GM12891 (cell line): ENCODE measurements around the gene CEP350.

Experiments
- PAX5 ChIP-seq: IDR thresholded peaks from 2 replicates; pipeline ENCODE4 v1.6.1; 2011; ENCODE audit warnings: low read length, moderate library complexity, mild to moderate bottlenecking; ENCODE audit not compliant: insufficient read depth, severe bottlenecking
- POLR2A ChIP-seq: IDR thresholded peaks from 2 replicates; pipeline ENCODE4 v1.6.1; 2011; ENCODE audit warnings: low read depth, low read length, control low read depth
- POLR2AphosphoS5 ChIP-seq: IDR thresholded peaks from 2 replicates; pipeline ENCODE4 v1.6.1; 2011; ENCODE audit warnings: low read depth, low read length, control low read depth
- POU2F2 ChIP-seq: IDR thresholded peaks from 2 replicates; pipeline ENCODE4 v1.6.1; 2011; ENCODE audit warnings: low read depth, mild to moderate bottlenecking, control low read depth, low read length, moderate library complexity
- SPI1 ChIP-seq: IDR thresholded peaks from 2 replicates; pipeline ENCODE4 v1.6.1; 2011; ENCODE audit warnings: low read depth, low read length, control low read depth
- TAF1 ChIP-seq: IDR thresholded peaks from 2 replicates; pipeline ENCODE4 v1.6.1; 2011; ENCODE audit warnings: low read depth, low read length, control low read depth

DNA sequence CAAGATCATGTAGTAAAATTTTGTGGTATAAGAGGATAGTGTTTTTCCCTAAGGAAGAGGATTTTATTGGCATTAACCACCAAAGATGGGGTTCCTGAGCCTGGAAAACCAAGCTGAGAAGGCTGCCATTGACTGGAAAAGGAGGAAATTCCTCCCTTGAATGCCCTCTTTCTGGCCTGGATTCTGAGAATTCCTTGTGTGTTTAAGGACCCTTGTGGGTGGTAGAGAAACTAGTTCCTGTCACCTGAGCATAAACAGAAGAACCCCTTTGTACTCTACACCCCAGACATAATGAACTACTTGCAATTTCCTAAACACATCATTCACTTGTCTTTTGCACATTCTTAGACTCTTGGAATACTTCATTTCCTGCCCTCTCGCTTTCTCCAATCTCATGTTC is 33.1 kb upstream of the CEP350 start:
- TF ChIP-seq POLR2A: no peak
- no peak for TF ChIP-seq POLR2AphosphoS5
- TF ChIP-seq TAF1: no peak
- no peak for TF ChIP-seq POU2F2
- no peak for TF ChIP-seq PAX5
- TF ChIP-seq SPI1: no peak
